AG10803 (cell line): ENCODE results near the gene SDHAF2.
A peak's percentile ranks its signal among the peaks of the same experiment; 100 is the strongest.
"Not testable (repeated sequence)": the region's sequence is repeated elsewhere in the genome, so short reads cannot be mapped to it uniquely, and the experiment has no call there.

Source experiments
- DNase-seq: peaks from one replicate; pipeline ENCODE4 v3.0.0; 2010; ENCODE audit warnings: low read depth
- H3K4me3 ChIP-seq: 2 replicates; pipeline ENCODE4 v1.5.1; 2011; ENCODE audit warnings: mild to moderate bottlenecking, low read length, control low read depth
- CTCF ChIP-seq: conservative IDR thresholded peaks from 2 replicates; pipeline ENCODE4 v1.5.1; 2011; ENCODE audit warnings: mild to moderate bottlenecking, low read length, control low read depth, inconsistent platforms

The SDHAF2 gene

GRCh38 chr11:61425367-61426131 is 4.4 kb upstream of the SDHAF2 start:
- no peak for TF ChIP-seq CTCF
- H3K4me3 ChIP-seq: no peak overlapping the region
- DNase-seq: no peak

DNA sequence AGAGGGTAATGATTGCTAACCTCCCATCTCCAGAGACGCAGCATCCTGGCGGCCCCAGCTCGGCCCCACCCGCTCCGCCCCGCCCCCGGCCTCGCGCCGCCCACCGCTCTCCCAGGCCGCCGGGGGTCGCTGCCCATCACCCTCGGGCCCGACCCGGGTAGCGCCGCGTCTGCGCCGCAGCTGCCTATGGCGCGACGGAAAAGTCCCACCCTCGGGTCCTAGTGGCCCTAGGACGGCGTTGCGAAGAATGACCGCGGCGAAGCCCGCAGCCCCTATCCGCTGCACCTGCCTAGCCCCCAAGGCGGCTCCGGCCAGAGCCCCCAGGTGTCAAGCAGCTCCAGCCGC is 606 bp upstream of the SDHAF2 start:
- no peak for TF ChIP-seq CTCF
- H3K4me3 ChIP-seq: peak overlapping the region; percentile 82
- peak; percentile 60 for DNase-seq

DNA sequence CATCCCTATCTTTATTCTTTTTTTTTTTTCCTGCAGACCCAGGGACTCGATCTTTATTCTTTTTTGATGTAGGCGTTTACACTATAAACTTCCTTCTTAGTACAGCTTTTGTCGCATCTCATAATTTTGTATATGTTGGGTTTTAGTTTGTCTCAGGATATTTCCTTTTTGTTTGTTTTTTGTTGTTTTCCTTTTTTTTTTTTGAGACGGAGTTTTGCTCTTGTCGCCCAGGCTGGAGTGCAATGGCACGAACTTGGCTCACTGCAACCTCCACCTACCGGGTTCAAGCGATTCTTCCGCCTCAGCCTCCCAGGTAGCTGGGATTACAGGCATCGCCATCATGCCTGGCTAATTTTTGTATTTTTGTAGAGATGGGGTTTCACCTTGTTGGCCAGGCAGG is 915 bp downstream of the SDHAF2 start:
- H3K4me3 ChIP-seq: peak overlapping the region; percentile 91
- not testable (repeated sequence) for DNase-seq

- TF ChIP-seq CTCF: no peak
- no peak overlapping the region for H3K4me3 ChIP-seq
- no peak for DNase-seq
Observed at GRCh38 chr11:61437496-61437895, 7.6 kb downstream of the SDHAF2 start.

- TF ChIP-seq CTCF: no peak
- DNase-seq: no peak
- H3K4me3 ChIP-seq: no peak overlapping the region
Observed at GRCh38 chr11:61439615-61440014, 9.7 kb downstream of the SDHAF2 start.

DNA sequence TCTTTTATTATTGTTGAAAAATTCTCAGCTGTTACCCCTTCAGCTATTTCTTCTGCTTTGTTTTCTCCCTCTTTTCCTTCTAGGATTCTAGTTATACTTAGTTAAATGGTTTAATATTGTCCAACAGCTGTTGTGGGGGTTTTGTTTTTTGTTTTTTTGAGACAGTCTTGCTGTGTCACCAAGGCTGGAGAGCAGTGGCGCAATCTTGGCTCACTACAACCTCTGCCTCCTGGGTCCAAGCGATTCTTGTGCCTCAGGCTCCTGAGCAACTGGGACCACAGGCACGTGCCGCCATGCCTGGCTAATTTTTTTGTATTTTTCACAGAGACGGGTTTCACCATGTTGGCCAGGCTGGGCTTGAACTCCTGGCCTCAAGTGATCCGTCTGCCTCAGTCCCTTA is 12.7 kb downstream of the SDHAF2 start:
- DNase-seq: peak; percentile 17
- TF ChIP-seq CTCF: no peak
- no peak overlapping the region for H3K4me3 ChIP-seq

DNA sequence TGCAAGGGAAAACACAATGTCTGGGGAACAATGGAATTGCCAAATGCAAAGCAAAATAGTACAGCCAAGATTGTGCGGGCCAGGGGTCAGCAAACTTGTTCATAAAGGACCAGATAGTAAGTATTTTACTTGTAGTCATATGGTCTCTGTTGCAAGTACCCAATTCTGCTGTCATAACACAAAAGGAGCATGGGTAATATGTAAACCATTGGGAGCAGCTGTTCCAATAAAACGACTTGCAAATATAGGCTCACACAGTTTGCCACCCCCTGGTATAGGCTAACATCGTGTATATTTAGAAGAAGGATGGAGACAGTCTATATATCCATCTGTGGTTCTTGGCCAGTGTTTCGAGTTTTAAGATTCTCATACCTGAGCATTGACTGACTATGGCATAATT is 15.6 kb downstream of the SDHAF2 start:
- DNase-seq: no peak
- TF ChIP-seq CTCF: no peak
- H3K4me3 ChIP-seq: no peak overlapping the region
